Small intestine (tissue), 7 donors: Measurements from ENCODE around the gene TRIM14. TPM values are rescaled to one million over a fixed set of nuclear protein-coding genes. Genes with fewer than 3 reads are reported as not detected.
"Not testable (repeated sequence)": the region's sequence is repeated elsewhere in the genome, so short reads cannot be mapped to it uniquely, and the experiment has no call there.

Experiments
- DNase-seq, 2 donors: peaks; one replicate each; pipeline versions ENCODE4 v3.0.0 to v3.0.0-alpha.2; 2013
- FAIRE-seq: peaks from 2 replicates; lab custom pipeline; 2012; peaks lifted over from hg19 to GRCh38; lab: Jason Lieb, UNC
- H3K27ac ChIP-seq, 3 donors: one replicate each; pipeline ENCODE4 v1.5.1; 2013; ENCODE audit warnings: low read length in 2 of 3, mild to moderate bottlenecking in 2 of 3, control low read depth in 1 of 3, inconsistent platforms in 1 of 3, low read depth in 1 of 3, moderate library complexity in 1 of 3
- H3K27me3 ChIP-seq, 3 donors: one replicate each; pipeline ENCODE4 v1.6.1; 2013; ENCODE audit warnings: low read length in 3 of 3, inconsistent platforms in 1 of 3; ENCODE audit not compliant: control insufficient read depth in 3 of 3, insufficient read depth in 3 of 3
- H3K36me3 ChIP-seq, 3 donors: one replicate each; pipeline ENCODE4 v1.6.1; 2013; ENCODE audit warnings: low read length in 3 of 3, inconsistent platforms in 1 of 3, low read depth in 1 of 3, mild to moderate bottlenecking in 1 of 3, moderate library complexity in 1 of 3; ENCODE audit not compliant: control insufficient read depth in 3 of 3, insufficient read depth in 2 of 3
- H3K4me1 ChIP-seq, 3 donors: one replicate each; pipeline ENCODE4 v1.6.1; 2013; ENCODE audit warnings: low read length in 2 of 3, inconsistent platforms in 1 of 3, low read depth in 1 of 3, mild to moderate bottlenecking in 1 of 3, moderate library complexity in 1 of 3; ENCODE audit not compliant: control insufficient read depth in 3 of 3, insufficient read depth in 2 of 3
- H3K4me3 ChIP-seq, 3 donors: one replicate each; pipeline ENCODE4 v1.5.1; 2013; ENCODE audit warnings: low read length in 3 of 3, control low read depth in 1 of 3, inconsistent platforms in 1 of 3, low read depth in 1 of 3, mild to moderate bottlenecking in 1 of 3, moderate library complexity in 1 of 3
- H3K9me3 ChIP-seq, 2 donors: one replicate each; pipeline ENCODE4 v1.6.1; 2013; ENCODE audit warnings: low read depth in 1 of 2, low read length in 1 of 2; ENCODE audit not compliant: control insufficient read depth in 2 of 2, insufficient read depth in 1 of 2
- WGBS, 3 donors: extraction: QIAGEN DNeasy Blood & Tissue Kit; methylation state at CpG; one replicate each; pipeline ENCODE4 v1.1.7; 2013; 5-methylcytosine and 5-hydroxymethylcytosine counted together
- polyA plus RNA-seq, 4 donors: library from polyadenylated mRNA; stranded (reverse) in 3 of 4; unstranded in 1 of 4; fragments of 200-250 nt in 3 of 4; fragments of 120-200 nt in 1 of 4; gene quantifications; one replicate each; pipeline versions ENCODE4 v1.2.1 to v1.2.3, GENCODE V29; 2013
- donor health status: healthy with polysubstance abuse.
- donor health status: control.
- donor health status: control.
- donor health status: Bipolar disorder and iron deficiency.
- donor health status: healthy.

TRIM14 gene
- polyA plus RNA-seq, 4 donors: 20.5 to 47.1 (median 32.9) TPM

DNA sequence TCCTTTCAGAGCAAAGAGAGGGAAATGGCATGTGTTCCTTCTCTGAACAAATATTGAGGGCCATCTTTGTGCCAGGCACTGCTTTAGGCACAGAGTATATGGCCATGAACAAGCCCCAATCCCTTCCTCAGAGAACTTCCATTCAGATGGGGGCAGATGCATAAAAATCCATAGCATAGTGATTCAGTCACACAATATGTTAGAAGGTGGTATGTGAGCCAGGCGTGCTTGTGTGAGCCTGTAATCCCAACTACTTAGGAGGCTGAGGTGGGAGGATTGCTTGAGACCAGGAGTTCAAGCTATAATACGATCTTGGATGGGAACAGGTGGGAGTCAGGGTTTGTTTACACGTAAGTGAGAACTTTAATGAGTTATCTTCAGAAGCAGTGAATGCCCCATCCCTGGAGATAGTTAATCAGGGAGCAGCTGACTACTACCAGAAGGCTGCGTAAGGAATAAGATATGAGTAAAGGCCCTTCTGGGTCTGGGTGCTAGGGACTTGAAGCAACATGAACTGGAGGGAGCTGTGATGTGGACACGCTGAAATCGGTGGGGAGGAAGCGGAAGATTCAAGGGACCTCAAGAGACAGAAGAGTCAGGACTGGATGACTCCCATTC, 35.3 kb downstream of the TRIM14 start:
- H3K27ac ChIP-seq: peak overlapping the region in 2 of 3 donors; percentile 23 to 49
- FAIRE-seq: no peak
- H3K4me3 ChIP-seq: no peak overlapping the region
- H3K4me1 ChIP-seq: peaks cover 0 to 23% (median 0%) of the 10 kb centered on the region in 3 donors
- peaks cover 9 to 68% (median 18%) of the 10 kb centered on the region in 3 donors for H3K36me3 ChIP-seq
- 86 to 94% (median 93%) methylated on average over 7 of the region's 7 CpGs for WGBS, 3 donors
- no peak for DNase-seq
- no peaks in the 10 kb centered on the region for H3K27me3 ChIP-seq
- no peaks in the 10 kb centered on the region for H3K9me3 ChIP-seq

DNA sequence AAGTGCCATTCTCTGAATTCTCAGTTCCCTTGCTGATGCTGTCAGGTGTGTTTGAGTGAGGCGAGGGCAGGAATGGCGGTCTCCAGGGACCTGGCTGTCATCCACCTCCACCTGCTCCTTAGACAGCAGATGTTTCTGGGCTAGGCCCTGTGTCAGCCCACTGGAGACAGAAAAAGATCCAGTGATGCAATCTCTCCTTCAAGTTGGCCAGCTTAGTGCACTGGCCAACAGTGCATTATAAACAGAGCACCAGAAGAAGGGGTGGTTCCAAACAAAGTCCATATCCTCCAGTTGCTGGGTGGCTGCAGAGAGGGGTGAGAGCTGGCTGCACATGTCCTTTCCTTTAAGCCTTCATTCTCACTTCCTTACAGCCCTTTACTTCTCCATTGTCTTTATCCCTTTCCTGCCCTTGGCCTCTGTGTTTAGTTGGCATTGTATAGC, 35.9 kb downstream of the TRIM14 start:
- 74 to 94% (median 90%) methylated on average over 2 of the region's 2 CpGs for WGBS, 3 donors
- FAIRE-seq (no peak), DNase-seq (peak; percentile 66 to 72)
- H3K27ac ChIP-seq: peak overlapping the region in 2 of 3 donors; percentile 49 to 56
- no peaks in the 10 kb centered on the region for H3K27me3 ChIP-seq
- H3K9me3 ChIP-seq: no peaks in the 10 kb centered on the region
- H3K4me3 ChIP-seq: no peak overlapping the region
- H3K4me1 ChIP-seq: peaks cover 0 to 22% (median 0%) of the 10 kb centered on the region in 3 donors
- H3K36me3 ChIP-seq: peaks cover 12 to 74% (median 18%) of the 10 kb centered on the region in 3 donors

DNA sequence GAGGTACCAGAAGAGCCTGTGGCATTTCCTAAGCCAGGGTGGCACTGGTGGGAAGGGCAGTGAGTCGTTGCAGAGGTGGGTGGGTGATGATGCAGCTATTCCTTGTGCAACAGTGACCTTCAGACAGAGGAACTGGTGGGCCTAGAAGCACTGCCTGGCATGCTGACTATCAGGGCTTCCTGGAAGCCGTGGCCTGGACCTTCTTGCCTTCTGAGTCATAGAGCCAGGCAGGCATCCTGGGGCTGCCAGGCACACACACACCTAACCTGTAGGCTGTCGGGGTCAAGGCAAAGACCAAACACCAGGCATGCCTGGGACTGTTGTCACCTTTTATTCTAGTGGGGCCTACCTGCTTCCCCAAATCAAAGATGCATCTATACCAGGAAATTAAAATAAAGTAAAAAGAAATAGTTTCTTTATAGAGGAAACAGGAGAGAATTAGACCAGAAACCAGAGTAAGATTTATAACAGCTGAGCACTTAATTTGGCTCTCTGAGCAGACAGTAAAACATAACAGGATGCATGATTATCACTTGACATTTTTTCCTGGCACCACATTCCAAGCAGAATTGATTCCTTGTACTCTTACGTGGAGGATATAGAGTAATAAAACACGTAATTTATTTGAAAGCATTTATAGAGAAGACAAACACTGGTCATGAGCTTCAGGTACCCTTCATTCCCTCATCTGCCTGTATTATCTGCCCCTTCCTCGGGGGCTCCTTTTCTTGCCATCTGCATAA, 37.4 kb downstream of the TRIM14 start:
- DNase-seq: peak; percentile 57 to 76
- Histone ChIP-seq H3K27ac (peak overlapping the region; percentile 21 to 84 (median 48)), H3K36me3 (peaks cover 13 to 77% (median 21%) of the 10 kb centered on the region in 3 donors), H3K4me1 (peaks cover 0 to 20% (median 0%) of the 10 kb centered on the region in 3 donors), H3K4me3 (no peak overlapping the region), H3K27me3 (no peaks in the 10 kb centered on the region), H3K9me3 (no peaks in the 10 kb centered on the region)
- no peak for FAIRE-seq
- WGBS, 3 donors: 36 to 57% (median 45%) methylated on average over 6 of the region's 6 CpGs

DNA sequence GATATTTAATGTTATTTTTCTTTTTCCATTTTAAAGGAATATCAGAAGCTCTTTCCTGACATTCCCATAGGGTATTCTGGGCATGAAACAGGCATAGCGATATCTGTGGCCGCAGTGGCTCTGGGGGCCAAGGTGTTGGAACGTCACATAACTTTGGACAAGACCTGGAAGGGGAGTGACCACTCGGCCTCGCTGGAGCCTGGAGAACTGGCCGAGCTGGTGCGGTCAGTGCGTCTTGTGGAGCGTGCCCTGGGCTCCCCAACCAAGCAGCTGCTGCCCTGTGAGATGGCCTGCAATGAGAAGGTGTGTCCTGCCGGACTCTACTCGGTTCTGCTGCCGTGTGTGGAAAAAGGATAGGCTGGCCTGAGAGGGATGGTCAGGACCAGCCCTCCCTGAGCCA, 38.2 kb downstream of the TRIM14 start:
- DNase-seq (no peak), FAIRE-seq (no peak)
- 88 to 94% (median 91%) methylated on average over 11 to 12 of the region's 12 CpGs for WGBS, 3 donors
- H3K9me3 ChIP-seq: no peaks in the 10 kb centered on the region
- peaks cover 8 to 73% (median 18%) of the 10 kb centered on the region in 3 donors for H3K36me3 ChIP-seq
- H3K4me1 ChIP-seq: peaks cover 0 to 20% (median 0%) of the 10 kb centered on the region in 3 donors
- peak overlapping the region in 2 of 3 donors; percentile 47 to 84 for H3K27ac ChIP-seq
- H3K27me3 ChIP-seq: no peaks in the 10 kb centered on the region
- H3K4me3 ChIP-seq: no peak overlapping the region

DNA sequence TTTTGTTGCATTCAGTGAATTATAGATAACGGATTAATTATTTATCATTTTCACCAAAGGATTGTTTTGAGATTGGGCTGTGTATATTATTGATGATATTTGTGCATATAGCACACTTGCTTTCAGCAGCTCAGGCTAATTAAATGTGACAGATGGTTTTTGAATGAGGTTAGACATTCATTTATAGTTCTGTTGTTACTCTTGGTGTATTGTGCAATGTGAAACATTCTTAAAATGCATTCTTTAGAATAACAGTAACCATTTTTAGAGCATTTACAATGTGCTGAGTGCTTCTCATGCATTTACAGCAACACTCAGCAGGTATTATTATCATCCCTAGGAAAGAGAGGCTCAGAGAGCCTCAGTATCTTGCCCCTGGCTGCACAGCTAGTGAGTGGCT, 38.7 kb downstream of the TRIM14 start:
- Histone ChIP-seq H3K4me3 (no peak overlapping the region), H3K9me3 (no peaks in the 10 kb centered on the region), H3K27me3 (no peaks in the 10 kb centered on the region), H3K4me1 (peaks cover 0 to 20% (median 0%) of the 10 kb centered on the region in 3 donors), H3K27ac (no peak overlapping the region), H3K36me3 (peaks cover 8 to 70% (median 17%) of the 10 kb centered on the region in 3 donors)
- no peak for FAIRE-seq
- DNase-seq: no peak
- 97 to 100% (median 100%) methylated on average over 1 of the region's 1 CpG for WGBS, 3 donors

DNA sequence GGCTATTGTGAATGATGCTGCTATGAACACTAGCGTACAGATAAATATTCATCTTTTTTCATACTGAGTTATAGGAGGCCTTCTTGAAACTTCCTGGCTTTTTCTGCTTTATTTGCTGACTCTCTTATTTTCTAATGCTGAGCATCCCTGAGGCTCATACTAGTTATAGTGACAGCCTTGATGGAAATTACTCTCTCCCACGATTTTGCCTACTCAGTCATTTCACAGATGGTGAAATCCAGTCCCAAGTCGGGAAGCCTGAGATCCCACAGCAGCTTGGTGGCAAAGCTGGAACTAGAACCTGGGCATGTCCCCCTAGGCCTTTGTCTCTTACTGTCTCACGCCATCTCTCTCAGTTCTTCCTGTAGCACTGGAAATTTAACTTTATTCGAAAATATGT, 40.1 kb downstream of the TRIM14 start:
- Histone ChIP-seq H3K4me1 (peaks cover 0 to 30% (median 0%) of the 10 kb centered on the region in 3 donors), H3K4me3 (no peak overlapping the region), H3K9me3 (no peaks in the 10 kb centered on the region), H3K27ac (no peak overlapping the region), H3K36me3 (peaks cover 6 to 57% (median 17%) of the 10 kb centered on the region in 3 donors), H3K27me3 (no peaks in the 10 kb centered on the region)
- DNase-seq: no peak
- WGBS, 3 donors: 83 to 85% (median 84%) methylated on average over 5 of the region's 5 CpGs
- no peak for FAIRE-seq

DNA sequence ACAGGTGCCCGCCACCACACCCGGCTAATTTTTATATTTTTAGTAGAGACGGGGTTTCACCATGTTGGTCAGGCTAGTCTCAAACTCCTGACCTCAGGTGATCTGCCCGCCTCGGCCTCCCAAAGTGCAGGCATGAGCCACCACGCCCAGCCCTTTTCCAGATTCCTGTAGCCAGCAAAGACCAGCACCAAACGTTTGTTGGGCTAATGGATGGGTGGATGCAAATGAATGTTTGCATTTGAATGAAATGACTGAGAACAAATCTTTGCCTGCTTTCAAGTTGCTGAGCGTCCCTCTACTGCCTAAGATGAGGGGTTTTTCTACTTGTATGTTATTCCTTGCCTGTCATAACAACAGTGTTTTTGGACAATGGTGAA, 42.5 kb downstream of the TRIM14 start:
- H3K4me3 ChIP-seq, FAIRE-seq, H3K27me3 ChIP-seq, H3K27ac ChIP-seq, H3K9me3 ChIP-seq, DNase-seq: not testable (repeated sequence)
- WGBS, 3 donors: 83 to 87% (median 85%) methylated on average over 8 of the region's 8 CpGs
- Histone ChIP-seq H3K4me1 (peaks cover 0 to 33% (median under 1%) of the 10 kb centered on the region in 3 donors), H3K36me3 (peaks cover 2 to 46% (median 15%) of the 10 kb centered on the region in 3 donors)

DNA sequence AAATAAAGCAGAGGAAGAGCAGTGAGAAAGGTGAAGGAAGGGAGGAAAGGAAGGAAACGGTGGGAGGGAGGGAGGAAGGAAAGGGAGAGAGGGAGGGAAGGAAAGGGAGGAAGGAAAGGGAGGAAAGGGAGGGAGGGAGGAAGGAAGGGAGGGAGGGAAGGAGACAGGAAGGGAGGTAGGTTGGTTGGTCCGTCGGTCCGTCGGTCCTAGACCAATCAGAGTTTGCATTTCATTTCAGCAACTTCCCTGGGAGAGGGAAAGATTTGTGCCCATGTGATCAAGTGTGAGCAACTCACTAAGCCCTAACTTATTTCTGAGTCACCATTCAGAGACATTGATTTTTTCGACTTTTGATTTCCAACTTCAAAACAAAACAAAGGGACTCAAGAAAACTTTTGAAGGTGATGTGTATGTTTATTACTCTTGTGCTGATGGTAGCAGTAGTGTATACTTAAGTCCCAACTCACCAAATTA, 43.7 kb downstream of the TRIM14 start:
- H3K27me3 ChIP-seq: no peaks in the 10 kb centered on the region
- H3K27ac ChIP-seq: peak overlapping the region in 1 of 3 donors; percentile 72
- no peaks in the 10 kb centered on the region for H3K9me3 ChIP-seq
- peaks cover 2 to 31% (median 2%) of the 10 kb centered on the region in 3 donors for H3K4me1 ChIP-seq
- DNase-seq: peak in 1 of 2 donors; percentile 30
- WGBS, 3 donors: 35 to 49% (median 46%) methylated on average over 6 of the region's 6 CpGs
- H3K4me3 ChIP-seq: no peak overlapping the region
- no peak for FAIRE-seq
- H3K36me3 ChIP-seq: peaks cover 0 to 42% (median 13%) of the 10 kb centered on the region in 3 donors
